Astrocyte (in vitro differentiated cells and primary cell): ENCODE results near the gene MCF2L2.

Experiments
- CTCF ChIP-seq: IDR thresholded peaks from 2 replicates; pipeline ENCODE4 v1.5.1; 2011; ENCODE audit warnings: low read depth, mild to moderate bottlenecking, inconsistent platforms, low read length, moderate library complexity; ENCODE audit not compliant: insufficient read depth
- EZH2 ChIP-seq: IDR thresholded peaks from 2 replicates; pipeline ENCODE4 v1.6.1; 2012; ENCODE audit warnings: mild to moderate bottlenecking, low read length, inconsistent platforms; ENCODE audit not compliant: insufficient read depth

DNA sequence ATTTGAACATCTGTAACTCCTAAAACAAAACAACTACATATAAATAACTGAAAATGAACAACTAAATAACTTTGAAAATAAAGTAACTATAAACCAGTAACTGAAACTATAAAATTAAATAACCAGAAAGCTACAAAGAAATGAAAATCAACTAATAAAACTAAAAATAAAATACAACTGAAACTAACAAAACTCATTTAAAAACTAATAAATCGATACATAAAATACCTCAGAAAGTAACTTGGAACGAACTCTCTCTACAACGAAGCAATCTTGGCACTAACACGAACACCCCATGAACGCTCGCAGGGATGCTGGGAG is 249.9 kb downstream of the MCF2L2 start:
- TF ChIP-seq EZH2 (no peak), CTCF (no peak)
